COLO668 (cell line): Measurements from ENCODE around the gene AQP5.
"Not testable (repeated sequence)": the region's sequence is repeated elsewhere in the genome, so short reads cannot be mapped to it uniquely, and the experiment has no call there.

Source experiments
- DNase-seq: peaks from one replicate; lab custom pipeline; 2025; ENCODE audit not compliant: unreplicated experiment; lab: John Stamatoyannopoulos, UW

The AQP5 gene

GRCh38 chr12:49979016-49979586, 17.4 kb downstream of the AQP5 start:
- DNase-seq, result no peak

GRCh38 chr12:49979791-49980190, 18.1 kb downstream of the AQP5 start:
- DNase-seq, result no peak

- DNase-seq, result no peak
Observed at GRCh38 chr12:49980501-49981349, 19.1 kb downstream of the AQP5 start.

GRCh38 chr12:49982246-49983087, 20.8 kb downstream of the AQP5 start:
- DNase-seq, result no peak

- no peak for DNase-seq
Observed at GRCh38 chr12:49983892-49984291, 22.2 kb downstream of the AQP5 start.

GRCh38 chr12:49984476-49985359, 23.0 kb downstream of the AQP5 start:
- no peak for DNase-seq

GRCh38 chr12:49985981-49986380, 24.3 kb downstream of the AQP5 start:
- DNase-seq, result no peak

GRCh38 chr12:49986476-49986875, 24.8 kb downstream of the AQP5 start:
- not testable (repeated sequence) for DNase-seq

GRCh38 chr12:49987625-49988303, 26.1 kb downstream of the AQP5 start:
- no peak for DNase-seq

- not testable (repeated sequence) for DNase-seq
Observed at GRCh38 chr12:49989400-49989799, 27.7 kb downstream of the AQP5 start.

- no peak for DNase-seq
Observed at GRCh38 chr12:49990273-49990672, 28.6 kb downstream of the AQP5 start.

GRCh38 chr12:49998453-49998852, 36.8 kb downstream of the AQP5 start:
- DNase-seq, result no peak

GRCh38 chr12:50003595-50003994, 41.9 kb downstream of the AQP5 start:
- no peak for DNase-seq

- DNase-seq, result no peak
Observed at GRCh38 chr12:50004696-50005095, 43.0 kb downstream of the AQP5 start.

- DNase-seq, result no peak
Observed at GRCh38 chr12:50005175-50005574, 43.5 kb downstream of the AQP5 start.

- no peak for DNase-seq
Observed at GRCh38 chr12:50006280-50006679, 44.6 kb downstream of the AQP5 start.

- peak; percentile 13 for DNase-seq
Observed at GRCh38 chr12:50006754-50007442, 45.2 kb downstream of the AQP5 start.

GRCh38 chr12:50013361-50014147, 51.9 kb downstream of the AQP5 start:
- DNase-seq, result no peak

- no peak for DNase-seq
Observed at GRCh38 chr12:50014342-50014741, 52.7 kb downstream of the AQP5 start.
